Suprapubic skin (tissue), 4 donors: ENCODE data around the gene CALD1.

Experiments
- EP300 ChIP-seq: sonication (generic); formaldehyde crosslinking; IDR thresholded peaks from one replicate; pipeline ENCODE4 v1.6.1; 2017; ENCODE audit warnings: antibody characterized with exemption
- POLR2A ChIP-seq, 2 donors: fragments of 450-650 bp; IDR thresholded peaks; one replicate each; pipeline ENCODE4 v1.6.1; 2017; ENCODE audit warnings: antibody characterized with exemption in 2 of 2, mild to moderate bottlenecking in 2 of 2, moderate library complexity in 2 of 2
- POLR2AphosphoS5 ChIP-seq, 3 donors: sonication (generic); formaldehyde crosslinking; IDR thresholded peaks; one replicate each; pipeline ENCODE4 v1.6.1; 2017; ENCODE audit warnings: antibody characterized with exemption in 3 of 3
- TF ChIP-seq, protein P1 (sequence below), 2 donors: fragments of 200-600 bp in 1 of 2; fragments of 450-650 bp in 1 of 2; sonication (generic) in 1 of 2; IDR thresholded peaks; one replicate each; pipeline ENCODE4 v1.5.1; 2016 to 2019; ENCODE audit warnings: antibody characterized with exemption in 2 of 2, mild to moderate bottlenecking in 1 of 2, moderate library complexity in 1 of 2

DNA sequence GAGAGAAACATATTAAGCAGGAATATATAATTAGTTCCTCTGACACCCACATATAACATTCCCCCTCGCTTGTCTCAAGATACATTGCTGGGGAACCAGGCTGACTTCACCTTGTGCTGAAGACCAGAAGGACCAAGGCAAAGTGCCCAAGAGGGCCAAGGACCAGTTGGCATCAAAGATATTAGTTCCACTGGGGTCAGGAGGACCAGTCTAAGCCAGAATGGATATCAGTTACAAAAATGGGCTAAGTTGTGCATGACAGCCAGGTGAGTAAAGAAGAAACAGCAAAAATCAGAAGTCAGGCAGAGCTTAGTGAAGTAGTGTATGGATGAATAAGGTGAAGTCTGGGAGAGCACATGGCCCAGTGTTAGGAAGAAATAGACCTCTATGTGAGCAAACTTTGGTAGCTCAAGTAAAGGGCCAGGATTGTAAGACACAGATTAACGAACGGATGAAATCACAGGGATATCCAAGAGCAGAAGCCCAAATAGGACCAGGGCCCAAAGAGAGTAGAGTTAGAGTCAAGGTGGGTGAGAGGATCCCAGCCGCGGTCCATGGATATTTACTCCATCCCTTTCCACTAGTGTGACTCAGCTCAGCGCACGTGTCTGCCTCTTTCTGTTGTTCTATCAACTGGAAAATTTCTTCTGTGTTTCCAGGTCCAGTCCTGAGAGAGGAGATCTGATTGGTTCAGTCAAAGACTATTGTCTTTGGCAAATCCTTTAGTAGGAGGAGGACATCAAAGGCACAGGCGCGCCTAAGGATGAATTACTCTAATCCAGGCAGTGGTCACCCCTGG, 5.0 kb downstream of the CALD1 start:
- TF ChIP-seq, protein P1, sequence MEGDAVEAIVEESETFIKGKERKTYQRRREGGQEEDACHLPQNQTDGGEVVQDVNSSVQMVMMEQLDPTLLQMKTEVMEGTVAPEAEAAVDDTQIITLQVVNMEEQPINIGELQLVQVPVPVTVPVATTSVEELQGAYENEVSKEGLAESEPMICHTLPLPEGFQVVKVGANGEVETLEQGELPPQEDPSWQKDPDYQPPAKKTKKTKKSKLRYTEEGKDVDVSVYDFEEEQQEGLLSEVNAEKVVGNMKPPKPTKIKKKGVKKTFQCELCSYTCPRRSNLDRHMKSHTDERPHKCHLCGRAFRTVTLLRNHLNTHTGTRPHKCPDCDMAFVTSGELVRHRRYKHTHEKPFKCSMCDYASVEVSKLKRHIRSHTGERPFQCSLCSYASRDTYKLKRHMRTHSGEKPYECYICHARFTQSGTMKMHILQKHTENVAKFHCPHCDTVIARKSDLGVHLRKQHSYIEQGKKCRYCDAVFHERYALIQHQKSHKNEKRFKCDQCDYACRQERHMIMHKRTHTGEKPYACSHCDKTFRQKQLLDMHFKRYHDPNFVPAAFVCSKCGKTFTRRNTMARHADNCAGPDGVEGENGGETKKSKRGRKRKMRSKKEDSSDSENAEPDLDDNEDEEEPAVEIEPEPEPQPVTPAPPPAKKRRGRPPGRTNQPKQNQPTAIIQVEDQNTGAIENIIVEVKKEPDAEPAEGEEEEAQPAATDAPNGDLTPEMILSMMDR (IDR thresholded peaks at IDR 0.05), result no peak
- TF ChIP-seq EP300 (no peak), POLR2A (IDR thresholded peaks at IDR 0.05) (no peak), POLR2AphosphoS5 (IDR thresholded peaks at IDR 0.05) (no peak)
